RWPE2 (cell line): ENCODE results near the gene ATP23.

ENCODE experiments used
- ATAC-seq: fragments of 200-7000 bp; cut with Tn5 transposase; 3 replicates; pipeline ENCODE4 v1.9.1; 2021; ENCODE audit warnings: low read depth
- DNase-seq: peaks from one replicate; pipeline ENCODE4 v3.0.0-alpha.2; 2020; ENCODE audit warnings: low spot score
- H3K27ac ChIP-seq: fragments of 450-650 bp; 2 replicates; pipeline ENCODE4 v1.5.1; 2017; ENCODE audit warnings: mild to moderate bottlenecking; ENCODE audit not compliant: poor library complexity, severe bottlenecking
- H3K27me3 ChIP-seq: fragments of 250-450 bp; sonication (Bioruptor Pico); 2 replicates; pipeline ENCODE4 v1.5.1; 2021; ENCODE audit warnings: mild to moderate bottlenecking, moderate library complexity; ENCODE audit not compliant: insufficient read depth, poor library complexity, severe bottlenecking
- H3K36me3 ChIP-seq: fragments of 250-450 bp; sonication (Bioruptor Pico); 2 replicates; pipeline ENCODE4 v1.5.1; 2020; ENCODE audit warnings: low read depth, mild to moderate bottlenecking, moderate library complexity
- H3K4me1 ChIP-seq: fragments of 250-450 bp; sonication (Bioruptor Pico); 2 replicates; pipeline ENCODE4 v1.5.1; 2021; ENCODE audit warnings: mild to moderate bottlenecking, moderate library complexity; ENCODE audit not compliant: insufficient read depth, poor library complexity, severe bottlenecking
- H3K4me3 ChIP-seq: fragments of 250-450 bp; sonication (Bioruptor Pico); 2 replicates; pipeline ENCODE4 v1.5.1; 2021; ENCODE audit warnings: mild to moderate bottlenecking, moderate library complexity; ENCODE audit not compliant: severe bottlenecking
- H3K9me3 ChIP-seq: fragments of 250-450 bp; sonication (Bioruptor Pico); 2 replicates; pipeline ENCODE4 v1.5.1; 2021; ENCODE audit warnings: mild to moderate bottlenecking, moderate library complexity; ENCODE audit not compliant: severe bottlenecking
- CTCF ChIP-seq: fragments of 450-650 bp; IDR thresholded peaks from one replicate; pipeline ENCODE4 v1.5.1; 2017; ENCODE audit warnings: mild to moderate bottlenecking, moderate library complexity; ENCODE audit not compliant: poor library complexity, severe bottlenecking

The ATP23 gene

GRCh38 chr12:57941165-57941894, at the start of gene ATP23:
TSS of gene ATP23 (plus strand) at chr12:57941567. CDS start at chr12:57941702, 135 bp downstream.
- H3K27ac ChIP-seq = peak within 1 kb of the TSS; percentile 24
- no peak for TF ChIP-seq CTCF
- DNase-seq = peak; percentile 94
- no peaks in the 10 kb centered on the region for H3K27me3 ChIP-seq
- ATAC-seq = peak; percentile 97
- H3K4me1 ChIP-seq = peaks cover 4% of the 10 kb centered on the region
- H3K9me3 ChIP-seq = no peaks in the 10 kb centered on the region
- no peaks in the 10 kb centered on the region for H3K36me3 ChIP-seq
- H3K4me3 ChIP-seq = peak within 1 kb of the TSS; percentile 42

- H3K27ac ChIP-seq = no peak overlapping the region
- no peak for TF ChIP-seq CTCF
- H3K4me3 ChIP-seq = no peak overlapping the region
- H3K36me3 ChIP-seq = no peaks in the 10 kb centered on the region
- peaks cover 58% of the 10 kb centered on the region for H3K4me1 ChIP-seq
- ATAC-seq (no peak), DNase-seq (no peak)
- no peaks in the 10 kb centered on the region for H3K9me3 ChIP-seq
- H3K27me3 ChIP-seq = no peaks in the 10 kb centered on the region
Observed at GRCh38 chr12:57892232-57892972, 49.0 kb upstream of the ATP23 start.

- H3K36me3 ChIP-seq = no peaks in the 10 kb centered on the region
- peak; percentile 59 for ATAC-seq
- no peak for DNase-seq
- peaks cover 55% of the 10 kb centered on the region for H3K4me1 ChIP-seq
- H3K4me3 ChIP-seq = no peak overlapping the region
- H3K27me3 ChIP-seq = no peaks in the 10 kb centered on the region
- H3K27ac ChIP-seq = peak overlapping the region; percentile 4
- no peaks in the 10 kb centered on the region for H3K9me3 ChIP-seq
- TF ChIP-seq CTCF = no peak
Observed at GRCh38 chr12:57893431-57894353, 47.7 kb upstream of the ATP23 start.

- Histone ChIP-seq H3K4me3 (no peak overlapping the region), H3K9me3 (no peaks in the 10 kb centered on the region), H3K27ac (peak overlapping the region; percentile 4), H3K27me3 (no peaks in the 10 kb centered on the region), H3K36me3 (no peaks in the 10 kb centered on the region), H3K4me1 (peaks cover 55% of the 10 kb centered on the region)
- no peak for TF ChIP-seq CTCF
- DNase-seq (no peak), ATAC-seq (no peak)
Observed at GRCh38 chr12:57894399-57895292, 46.7 kb upstream of the ATP23 start.
